SU-DHL-6 (cell line): ENCODE data around the gene AHDC1.
A peak's percentile ranks its signal among the peaks of the same experiment; 100 is the strongest.

ENCODE experiments used
- H2AFZ ChIP-seq: fragments of 200-600 bp; sonication (generic); 2 replicates; pipeline ENCODE4 v1.6.1; 2014; ENCODE audit warnings: low read depth, mild to moderate bottlenecking, moderate library complexity, mixed read lengths, antibody characterized with exemption, low read length; ENCODE audit not compliant: severe bottlenecking
- H3F3A ChIP-seq: fragments of 200-600 bp; shearing (Covaris generic); 2 replicates; pipeline ENCODE4 v1.6.0; 2016; ENCODE audit warnings: antibody characterized with exemption, mild to moderate bottlenecking; ENCODE audit not compliant: insufficient read depth
- H3K27ac ChIP-seq: fragments of 200-600 bp; sonication (generic); 2 replicates; pipeline ENCODE4 v1.5.1; 2016; ENCODE audit warnings: low read depth, mild to moderate bottlenecking, low read length, moderate library complexity, mixed read lengths
- H3K27me3 ChIP-seq: fragments of 200-600 bp; sonication (generic), shearing (Covaris generic); 2 replicates; pipeline ENCODE4 v1.6.0; 2014; ENCODE audit warnings: mild to moderate bottlenecking, low read length
- H3K36me3 ChIP-seq: fragments of 200-600 bp; sonication (generic); 2 replicates; pipeline ENCODE4 v1.6.1; 2014; ENCODE audit warnings: mild to moderate bottlenecking, low read length, mixed read lengths
- H3K4me2 ChIP-seq: fragments of 300-600, 200-600 bp; shearing (Covaris generic), sonication (generic); 2 replicates; pipeline ENCODE4 v1.6.0; 2014; ENCODE audit warnings: low read length, low read depth, mild to moderate bottlenecking; ENCODE audit not compliant: poor library complexity, severe bottlenecking
- H3K4me3 ChIP-seq: fragments of 200-600 bp; sonication (generic); 2 replicates; pipeline ENCODE4 v1.5.1; 2014; ENCODE audit warnings: antibody characterized with exemption, low read length, mild to moderate bottlenecking, mixed read lengths; ENCODE audit not compliant: insufficient read depth, poor library complexity, severe bottlenecking
- H3K79me2 ChIP-seq: fragments of 200-600 bp; sonication (generic); 2 replicates; pipeline ENCODE4 v1.6.1; 2014; ENCODE audit warnings: mild to moderate bottlenecking, low read length, moderate library complexity; ENCODE audit not compliant: insufficient read depth
- H3K9ac ChIP-seq: fragments of 200-600 bp; sonication (generic); 2 replicates; pipeline ENCODE4 v1.7.0; 2014; ENCODE audit warnings: mild to moderate bottlenecking, low read length
- H3K9me2 ChIP-seq: fragments of 200-600 bp; sonication (generic); replicated peaks from 2 replicates; pipeline ENCODE4 v1.6.1; 2014; ENCODE audit warnings: low read length; ENCODE audit not compliant: insufficient read depth
- H3K9me3 ChIP-seq: fragments of 200-600 bp; sonication (generic); 2 replicates; pipeline ENCODE4 v1.6.1; 2014; ENCODE audit warnings: low read length, mixed read lengths; ENCODE audit not compliant: insufficient read depth
- H4K20me1 ChIP-seq: fragments of 200-600 bp; sonication (generic); 2 replicates; pipeline ENCODE4 v1.6.1; 2014; ENCODE audit warnings: low read depth, mild to moderate bottlenecking, antibody characterized with exemption, low read length, moderate library complexity, mixed read lengths
- EZH2phosphoT487 ChIP-seq: fragments of 200-600 bp; sonication (generic), shearing (Covaris generic); conservative IDR thresholded peaks from 2 replicates; pipeline ENCODE4 v1.6.1; 2018; ENCODE audit warnings: mild to moderate bottlenecking, antibody characterized with exemption, low read length, moderate library complexity, mixed read lengths
- TF ChIP-seq, protein P1 (sequence below): fragments of 200-600 bp; sonication (generic); IDR thresholded peaks from one replicate; pipeline ENCODE4 v1.5.1; 2017; ENCODE audit warnings: antibody characterized with exemption, mild to moderate bottlenecking, low read length, moderate library complexity; ENCODE audit not compliant: insufficient read depth, poor library complexity, severe bottlenecking

The AHDC1 gene

DNA sequence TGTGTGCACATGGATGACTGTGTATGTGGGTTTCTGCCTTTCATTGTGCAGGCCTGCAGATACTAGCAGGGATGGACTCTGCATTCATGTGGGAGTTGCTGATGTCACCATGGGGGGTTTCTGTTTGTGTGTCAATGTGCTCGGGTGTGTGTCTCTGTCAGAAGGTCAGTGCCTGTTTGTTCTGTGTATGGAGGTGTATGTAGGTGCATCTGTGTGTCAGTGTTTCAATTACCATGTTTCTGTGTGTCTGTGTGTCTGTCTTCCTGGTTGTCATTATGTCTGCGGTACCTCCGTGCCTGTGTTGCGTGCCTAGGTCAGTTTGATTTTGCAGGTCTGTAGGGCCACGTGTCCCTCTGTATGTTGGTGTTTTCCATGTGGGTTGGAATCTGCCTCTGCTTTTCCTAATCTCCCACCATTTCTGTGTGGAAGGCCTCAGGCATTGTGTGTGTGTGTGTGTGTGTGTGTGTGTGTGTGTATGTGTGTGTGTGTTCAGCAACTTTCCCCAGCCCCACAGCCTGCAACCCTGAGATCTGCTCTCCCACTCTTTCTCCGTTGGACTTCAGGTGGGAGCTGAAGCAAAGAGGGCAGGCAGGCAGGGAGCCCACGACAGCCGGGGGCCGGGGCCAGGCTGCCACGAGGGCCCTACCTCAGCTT lies 77.2 kb downstream of the AHDC1 start:
- peak overlapping the region; percentile 48; the same call in 1 of the 2 replicates for H3K9ac ChIP-seq
- H3F3A ChIP-seq, result peaks cover 15% of the 10 kb centered on the region
- TF ChIP-seq EZH2phosphoT487, result no peak
- TF ChIP-seq, protein P1, sequence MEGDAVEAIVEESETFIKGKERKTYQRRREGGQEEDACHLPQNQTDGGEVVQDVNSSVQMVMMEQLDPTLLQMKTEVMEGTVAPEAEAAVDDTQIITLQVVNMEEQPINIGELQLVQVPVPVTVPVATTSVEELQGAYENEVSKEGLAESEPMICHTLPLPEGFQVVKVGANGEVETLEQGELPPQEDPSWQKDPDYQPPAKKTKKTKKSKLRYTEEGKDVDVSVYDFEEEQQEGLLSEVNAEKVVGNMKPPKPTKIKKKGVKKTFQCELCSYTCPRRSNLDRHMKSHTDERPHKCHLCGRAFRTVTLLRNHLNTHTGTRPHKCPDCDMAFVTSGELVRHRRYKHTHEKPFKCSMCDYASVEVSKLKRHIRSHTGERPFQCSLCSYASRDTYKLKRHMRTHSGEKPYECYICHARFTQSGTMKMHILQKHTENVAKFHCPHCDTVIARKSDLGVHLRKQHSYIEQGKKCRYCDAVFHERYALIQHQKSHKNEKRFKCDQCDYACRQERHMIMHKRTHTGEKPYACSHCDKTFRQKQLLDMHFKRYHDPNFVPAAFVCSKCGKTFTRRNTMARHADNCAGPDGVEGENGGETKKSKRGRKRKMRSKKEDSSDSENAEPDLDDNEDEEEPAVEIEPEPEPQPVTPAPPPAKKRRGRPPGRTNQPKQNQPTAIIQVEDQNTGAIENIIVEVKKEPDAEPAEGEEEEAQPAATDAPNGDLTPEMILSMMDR, result no peak
- H4K20me1 ChIP-seq, result no peaks in the 10 kb centered on the region
- H3K4me3 ChIP-seq, result peak overlapping the region; percentile 31
- no peak overlapping the region for H2AFZ ChIP-seq
- H3K36me3 ChIP-seq, result no peaks in the 10 kb centered on the region
- peak overlapping the region; percentile 62 for H3K4me2 ChIP-seq
- no peaks in the 10 kb centered on the region for H3K79me2 ChIP-seq
- no peaks in the 10 kb centered on the region for H3K9me3 ChIP-seq
- peak overlapping the region; percentile 79 for H3K27ac ChIP-seq
- no peaks in the 10 kb centered on the region for H3K27me3 ChIP-seq
- no peaks in the 10 kb centered on the region for H3K9me2 ChIP-seq

DNA sequence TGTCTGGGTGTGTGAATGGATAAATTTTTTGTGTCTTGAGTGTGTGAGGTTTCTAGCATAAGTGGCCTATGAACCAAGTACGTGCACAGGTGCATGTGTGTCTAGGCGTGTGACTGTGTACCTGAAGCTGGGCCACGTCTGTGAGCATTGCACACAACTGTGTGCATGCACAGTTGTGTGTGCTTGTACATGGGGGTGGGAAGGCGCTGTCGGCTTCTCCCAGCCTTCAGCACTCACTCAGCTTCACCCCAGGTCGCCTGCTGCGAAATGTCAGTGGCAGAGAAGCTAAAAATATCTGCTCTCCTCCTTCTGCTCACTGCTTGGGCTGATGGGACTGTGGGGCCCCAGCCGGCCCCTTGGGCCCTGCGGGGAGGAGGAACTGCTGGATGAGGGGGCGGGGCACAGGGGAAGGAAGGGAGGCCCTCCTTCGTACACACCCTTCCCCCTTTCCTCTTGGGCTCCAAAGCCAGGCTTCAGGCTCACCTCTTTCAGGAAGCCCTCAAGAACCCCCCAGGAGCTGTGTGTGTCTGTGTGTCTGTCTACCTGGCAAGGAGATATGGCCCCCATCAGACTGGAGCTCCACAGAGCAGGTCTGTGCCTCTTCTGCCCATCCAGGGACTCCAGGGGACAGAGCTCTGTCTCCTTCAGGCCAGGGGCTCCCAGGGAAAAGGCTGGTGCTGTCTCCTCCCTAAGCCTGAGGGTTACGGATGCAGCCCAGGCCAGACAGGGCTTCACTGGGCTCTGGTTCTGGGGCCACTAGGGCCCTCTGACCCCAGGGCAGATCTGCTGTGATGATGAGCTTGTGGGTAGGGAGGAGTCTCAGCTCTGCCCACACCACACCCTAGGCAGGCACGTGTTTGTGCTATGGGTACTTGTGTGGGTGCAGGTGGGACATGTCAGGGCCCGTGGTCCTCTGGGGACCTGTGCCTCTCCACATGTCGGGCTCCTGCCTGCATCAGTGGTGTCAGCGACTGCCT lies 78.4 kb downstream of the AHDC1 start:
- Histone ChIP-seq H3K9me2 (no peaks in the 10 kb centered on the region), H3K27ac (peak overlapping the region; percentile 79), H3K9ac (peak overlapping the region; percentile 48; the same call in 1 of the 2 replicates)

DNA sequence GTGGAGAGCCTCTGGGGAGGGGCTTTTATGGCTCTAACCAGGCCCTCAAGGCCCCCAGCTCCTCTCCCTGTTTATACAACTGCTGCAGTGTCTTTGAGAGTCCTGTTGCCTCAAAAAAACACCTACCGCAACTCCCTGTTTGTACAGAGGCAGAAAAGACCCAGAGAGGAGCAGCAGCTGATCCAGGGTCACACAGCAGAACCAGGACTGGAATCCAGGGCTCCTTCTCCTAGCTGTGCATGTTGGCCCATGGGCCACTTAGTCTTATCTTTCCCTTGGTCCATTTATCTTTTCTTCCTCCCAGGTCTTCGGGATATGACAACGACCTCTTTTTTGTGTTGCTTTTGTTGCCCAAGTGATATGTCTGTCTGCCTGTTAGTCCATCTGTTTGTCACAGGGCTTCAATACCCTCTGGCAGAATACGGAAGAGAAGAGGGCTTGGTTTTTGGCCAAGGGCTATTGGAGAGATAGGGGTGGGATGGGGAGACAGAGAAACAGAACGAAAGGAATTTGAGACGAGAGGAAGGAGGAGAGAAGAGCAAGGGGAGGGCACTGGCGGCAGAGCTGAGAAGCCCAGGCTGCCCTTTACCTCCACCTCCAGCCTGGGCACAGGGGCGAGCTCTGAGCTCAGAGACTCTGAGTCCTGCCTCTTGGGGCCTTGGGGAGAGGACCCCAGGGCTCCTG lies 80.5 kb downstream of the AHDC1 start:
- Histone ChIP-seq H3K36me3 (no peaks in the 10 kb centered on the region), H4K20me1 (no peaks in the 10 kb centered on the region), H3K79me2 (no peaks in the 10 kb centered on the region), H3K9me3 (no peaks in the 10 kb centered on the region), H2AFZ (no peak overlapping the region), H3K27me3 (no peaks in the 10 kb centered on the region), H3F3A (peaks cover 15% of the 10 kb centered on the region), H3K9ac (no peak overlapping the region), H3K4me3 (no peak overlapping the region), H3K27ac (no peak overlapping the region), H3K4me2 (no peak overlapping the region), H3K9me2 (no peaks in the 10 kb centered on the region)
- no peak for TF ChIP-seq EZH2phosphoT487

More for the DNA sequence above, 78.4 kb downstream of the AHDC1 start:
- peak overlapping the region; percentile 31 for H3K4me3 ChIP-seq
- H3K4me2 ChIP-seq, result peak overlapping the region; percentile 62
- H3K36me3 ChIP-seq, result no peaks in the 10 kb centered on the region
- H3K9me3 ChIP-seq, result no peaks in the 10 kb centered on the region
- H3K27me3 ChIP-seq, result no peaks in the 10 kb centered on the region
- TF ChIP-seq, protein P1, result no peak
- TF ChIP-seq EZH2phosphoT487, result no peak
- H3F3A ChIP-seq, result peaks cover 15% of the 10 kb centered on the region
- no peaks in the 10 kb centered on the region for H3K79me2 ChIP-seq
- peak overlapping the region; percentile 80 for H2AFZ ChIP-seq
- no peaks in the 10 kb centered on the region for H4K20me1 ChIP-seq
